GM12891 (cell line): Measurements from ENCODE around the gene ELFN1.

Source experiments
- DNase-seq: peaks from one replicate; pipeline ENCODE4 v3.0.0; 2011; ENCODE audit warnings: low spot score; ENCODE audit not compliant: insufficient read length
- FAIRE-seq: peaks from 2 replicates; lab custom pipeline; 2011; peaks lifted over from hg19 to GRCh38; lab: Jason Lieb, UNC
- PAX5 ChIP-seq: IDR thresholded peaks from 2 replicates; pipeline ENCODE4 v1.6.1; 2011; ENCODE audit warnings: low read length, moderate library complexity, mild to moderate bottlenecking; ENCODE audit not compliant: insufficient read depth, severe bottlenecking
- POLR2A ChIP-seq: IDR thresholded peaks from 2 replicates; pipeline ENCODE4 v1.6.1; 2011; ENCODE audit warnings: low read depth, low read length, control low read depth
- POLR2AphosphoS5 ChIP-seq: IDR thresholded peaks from 2 replicates; pipeline ENCODE4 v1.6.1; 2011; ENCODE audit warnings: low read depth, low read length, control low read depth
- POU2F2 ChIP-seq: IDR thresholded peaks from 2 replicates; pipeline ENCODE4 v1.6.1; 2011; ENCODE audit warnings: low read depth, mild to moderate bottlenecking, control low read depth, low read length, moderate library complexity
- SPI1 ChIP-seq: IDR thresholded peaks from 2 replicates; pipeline ENCODE4 v1.6.1; 2011; ENCODE audit warnings: low read depth, low read length, control low read depth
- TAF1 ChIP-seq: IDR thresholded peaks from 2 replicates; pipeline ENCODE4 v1.6.1; 2011; ENCODE audit warnings: low read depth, low read length, control low read depth

ELFN1 gene

DNA sequence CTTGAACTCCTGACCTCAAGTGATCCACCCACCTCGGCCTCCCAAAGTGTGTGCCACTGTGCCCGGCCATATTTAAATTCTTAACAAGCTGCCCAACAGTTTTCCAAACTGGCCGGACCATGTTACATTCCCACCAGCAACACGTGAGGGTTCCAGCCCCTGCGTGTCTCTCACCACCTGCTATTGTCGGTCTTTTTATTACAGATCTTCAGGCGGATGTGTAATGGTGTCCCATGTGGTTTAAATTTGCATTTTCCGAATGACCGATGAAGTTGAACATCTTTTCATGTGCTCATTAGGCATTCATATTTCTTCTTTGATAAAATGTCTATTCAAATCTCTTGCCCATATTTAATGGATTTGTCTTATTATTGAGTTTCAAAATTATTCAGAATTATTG, 11.5 kb downstream of the ELFN1 start:
- FAIRE-seq (no peak), DNase-seq (no peak)
- TF ChIP-seq POLR2AphosphoS5 (no peak), SPI1 (no peak), POLR2A (no peak), POU2F2 (no peak), PAX5 (no peak), TAF1 (no peak)

DNA sequence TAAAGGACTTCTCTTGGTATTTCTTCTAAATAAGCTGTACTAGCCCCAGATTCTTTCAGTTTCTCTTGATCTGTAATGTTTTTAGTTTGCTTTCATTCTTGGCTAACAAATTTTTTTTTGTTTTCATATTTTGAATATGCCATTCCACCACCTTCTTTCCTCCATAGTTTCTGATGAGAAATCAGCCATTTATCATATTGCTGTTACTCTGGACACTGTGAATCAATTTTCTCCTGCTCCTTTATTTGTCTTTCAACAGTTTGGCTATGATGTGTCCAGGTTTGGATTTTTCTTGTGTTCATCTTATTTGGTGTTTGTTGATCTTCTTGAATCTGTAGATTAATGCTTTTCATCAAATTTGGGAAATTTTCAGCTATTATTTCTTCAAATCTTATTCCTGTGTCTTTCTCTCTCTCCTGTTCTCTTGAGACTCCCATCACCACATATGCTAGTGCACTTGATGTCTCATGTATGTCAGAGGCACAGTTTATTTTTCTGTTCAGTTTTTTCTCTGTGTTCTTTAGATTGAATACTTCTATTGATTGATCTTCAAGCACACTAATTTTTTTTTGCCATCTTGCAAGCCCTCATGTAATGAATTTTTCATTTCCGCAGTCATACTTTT, 15.0 kb downstream of the ELFN1 start:
- no peak for FAIRE-seq
- TF ChIP-seq TAF1 (no peak), PAX5 (no peak), POLR2AphosphoS5 (no peak), POU2F2 (no peak), SPI1 (no peak), POLR2A (no peak)
- DNase-seq, result no peak

DNA sequence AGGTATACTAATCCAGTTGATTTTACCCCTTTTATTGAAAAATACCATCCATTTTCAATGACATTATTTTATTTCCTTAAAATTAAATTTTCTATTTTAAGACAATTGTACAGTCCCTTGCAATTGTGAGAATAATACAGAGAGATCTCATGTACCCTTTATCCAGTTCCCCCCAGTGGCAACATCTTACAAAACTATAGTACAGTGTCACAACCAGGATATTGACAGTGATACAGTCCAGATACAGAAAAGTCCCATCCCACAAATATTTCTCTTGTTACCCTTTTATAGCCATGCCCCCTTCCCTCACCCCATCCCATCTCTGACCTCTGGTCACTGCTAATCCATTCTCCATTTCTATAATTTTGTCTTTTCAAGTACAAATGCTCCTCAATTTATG, 18.5 kb downstream of the ELFN1 start:
- no peak for FAIRE-seq
- no peak for DNase-seq
- TF ChIP-seq POU2F2 (no peak), TAF1 (no peak), POLR2A (no peak), PAX5 (no peak), POLR2AphosphoS5 (no peak), SPI1 (no peak)

DNA sequence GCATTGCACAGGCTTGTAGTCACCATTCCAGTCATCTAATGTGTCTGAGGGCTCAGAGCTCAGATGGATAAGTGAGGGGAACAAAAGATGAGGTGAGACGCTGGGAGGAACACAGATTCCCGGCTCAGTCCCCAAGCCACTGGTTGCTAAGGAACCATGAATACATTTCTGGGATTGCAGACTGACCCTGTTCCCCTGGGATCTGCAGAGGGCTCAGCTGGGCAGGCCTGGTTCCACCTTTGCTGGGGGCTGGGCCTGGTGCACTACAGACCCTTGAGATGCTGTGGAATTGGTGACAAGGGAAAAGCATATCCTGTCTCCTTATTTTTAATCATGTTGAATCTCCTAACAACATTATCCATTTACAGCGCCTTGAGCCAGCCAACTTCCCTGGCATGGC, 19.2 kb downstream of the ELFN1 start:
- no peak for TF ChIP-seq TAF1
- no peak for TF ChIP-seq SPI1
- TF ChIP-seq POLR2AphosphoS5, result no peak
- TF ChIP-seq POLR2A, result no peak
- TF ChIP-seq POU2F2, result no peak
- TF ChIP-seq PAX5, result no peak
- DNase-seq (no peak), FAIRE-seq (no peak)

DNA sequence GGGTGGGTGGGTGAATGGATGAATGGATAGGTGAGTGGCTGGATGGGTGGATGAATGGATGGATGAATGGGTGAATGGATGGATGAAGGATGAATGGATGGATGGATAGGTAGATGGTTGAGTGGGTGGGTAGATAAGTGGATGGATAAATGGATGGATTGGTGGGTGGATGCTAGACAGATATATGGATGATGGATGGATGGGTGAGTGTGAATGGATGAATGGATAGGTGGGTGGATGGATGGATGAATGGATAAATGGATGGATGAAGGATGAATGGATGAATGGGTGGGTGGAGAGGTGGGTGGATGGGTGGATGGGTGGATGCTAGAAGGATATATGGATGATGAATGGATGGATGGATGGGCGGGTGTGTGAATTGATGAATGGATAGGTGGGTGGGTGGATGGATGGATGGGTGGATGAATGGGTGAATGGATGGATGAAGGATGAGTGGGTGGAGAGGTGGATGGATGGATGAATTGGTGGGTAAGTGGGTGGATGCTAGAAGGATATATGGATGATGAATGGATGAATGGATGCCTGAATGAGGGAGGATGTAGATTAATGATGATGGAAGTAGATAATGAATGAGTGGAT, 20.4 kb downstream of the ELFN1 start:
- TF ChIP-seq TAF1 (no peak), SPI1 (no peak), POLR2AphosphoS5 (no peak), POLR2A (no peak), POU2F2 (no peak), PAX5 (no peak)
- no peak for DNase-seq
- no peak for FAIRE-seq

DNA sequence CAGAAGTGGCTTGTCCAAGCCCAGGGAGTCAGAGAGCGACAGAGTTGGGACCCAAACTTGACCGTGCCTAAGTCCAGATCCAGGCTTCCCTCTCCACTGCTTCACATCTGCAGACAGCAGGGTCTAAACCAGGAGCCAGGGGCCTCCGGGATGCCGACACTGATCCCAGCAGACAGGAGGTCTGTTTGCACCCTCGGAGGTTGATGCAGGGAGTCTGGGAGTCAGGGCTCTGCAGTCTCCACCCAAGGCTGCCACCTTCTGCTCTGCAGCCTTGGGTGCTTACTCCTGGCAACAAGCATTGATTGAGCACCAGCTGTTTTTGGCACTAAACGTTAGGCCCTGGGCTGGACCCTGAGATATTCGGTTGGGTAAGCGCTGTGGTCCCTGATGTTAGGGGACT, 21.0 kb downstream of the ELFN1 start:
- no peak for TF ChIP-seq TAF1
- no peak for TF ChIP-seq POLR2A
- TF ChIP-seq POU2F2, result no peak
- TF ChIP-seq POLR2AphosphoS5, result no peak
- no peak for TF ChIP-seq PAX5
- no peak for TF ChIP-seq SPI1
- FAIRE-seq (no peak), DNase-seq (no peak)

DNA sequence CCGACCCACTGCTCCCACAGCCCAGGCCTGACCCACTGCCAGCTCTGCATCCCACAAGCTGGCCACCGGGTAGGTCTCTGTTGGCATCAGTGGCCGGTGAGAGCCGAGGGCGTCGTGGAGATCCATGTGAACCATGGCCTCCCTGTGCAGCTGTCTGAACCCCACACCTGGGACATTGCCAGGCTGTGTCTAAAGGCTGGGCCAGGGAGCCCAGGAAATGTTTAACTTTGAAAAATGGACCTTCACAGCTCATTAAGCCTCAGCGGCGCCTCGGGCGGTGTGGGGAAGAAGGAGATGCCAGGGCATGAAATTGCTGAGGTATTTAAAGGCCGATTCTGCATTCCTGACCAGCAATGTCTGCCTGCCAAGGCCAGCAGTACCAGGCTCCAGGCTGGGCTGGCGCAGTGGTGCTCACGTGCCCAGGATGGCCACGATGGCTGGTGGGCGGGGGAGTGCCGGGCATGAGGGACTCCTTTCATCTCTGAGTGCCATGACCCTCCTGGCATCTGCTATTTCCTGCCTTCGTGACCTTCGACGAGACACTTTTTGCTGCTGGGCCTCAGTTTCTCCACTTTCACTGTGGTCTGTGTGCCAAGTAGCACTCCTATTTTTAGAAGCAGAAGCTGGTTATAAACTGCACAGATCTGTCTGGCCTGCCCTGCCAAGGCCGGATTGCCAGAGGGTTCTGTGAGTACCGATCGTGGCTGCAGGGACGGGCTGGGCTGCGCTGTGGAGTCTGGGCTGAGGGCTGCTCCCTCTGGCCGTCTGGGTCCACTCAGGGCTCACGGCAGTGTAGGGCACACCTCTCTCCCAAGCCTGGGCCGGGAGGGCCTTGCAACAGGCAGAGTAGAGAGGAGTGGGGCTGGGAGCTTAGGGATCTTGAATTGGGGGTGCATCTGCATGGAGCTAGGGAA, 21.8 kb downstream of the ELFN1 start:
- TF ChIP-seq POLR2AphosphoS5, result no peak
- TF ChIP-seq TAF1, result no peak
- no peak for TF ChIP-seq POLR2A
- TF ChIP-seq POU2F2, result no peak
- TF ChIP-seq PAX5, result no peak
- DNase-seq, result no peak
- FAIRE-seq, result no peak

DNA sequence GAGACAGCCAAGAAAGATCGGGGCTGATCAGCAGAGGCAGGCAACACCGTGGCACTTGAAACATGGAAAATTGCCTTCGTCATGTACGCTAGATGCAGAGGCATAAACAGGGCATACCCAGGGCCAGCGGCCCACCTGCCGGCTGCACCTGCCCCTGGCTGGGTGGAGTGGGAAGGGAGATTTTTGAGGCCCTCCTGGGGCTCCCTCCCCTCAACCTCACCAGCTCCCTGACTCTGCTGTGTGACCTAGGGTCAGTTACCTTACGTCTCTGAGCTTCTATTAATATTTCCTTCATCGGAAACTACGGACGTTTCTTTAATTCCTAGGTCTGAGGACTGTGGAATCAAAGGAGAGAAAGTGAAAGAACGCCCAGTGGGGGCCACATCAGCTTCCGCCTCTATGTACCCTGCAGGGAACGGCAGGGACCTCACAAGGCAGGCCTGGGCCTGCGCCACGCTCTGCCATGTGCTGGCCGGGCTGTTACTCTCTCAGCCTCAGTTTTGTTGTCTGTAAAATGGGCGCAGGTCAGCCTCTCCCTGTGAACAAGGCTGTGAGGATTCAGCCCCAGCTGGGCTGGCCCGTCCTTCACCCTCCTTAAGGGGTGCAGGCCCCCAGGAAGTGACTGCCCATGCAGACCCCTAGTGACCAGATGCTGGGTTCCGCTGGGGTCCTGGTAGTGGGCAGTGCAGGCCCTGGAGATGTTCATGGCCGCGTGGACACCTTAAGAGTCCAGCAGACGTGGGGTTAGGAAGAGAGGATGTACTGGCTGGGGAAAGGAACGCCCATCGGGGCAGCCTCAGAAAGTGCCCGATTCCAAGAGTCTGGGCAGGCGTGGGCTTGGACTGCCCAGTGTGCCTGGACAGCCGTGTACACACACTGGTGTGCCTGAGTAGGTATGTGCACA, 22.7 kb downstream of the ELFN1 start:
- DNase-seq, result no peak
- FAIRE-seq, result no peak
- no peak for TF ChIP-seq POLR2AphosphoS5
- no peak for TF ChIP-seq SPI1
- TF ChIP-seq POLR2A, result no peak
- no peak for TF ChIP-seq TAF1
- no peak for TF ChIP-seq POU2F2
- no peak for TF ChIP-seq PAX5

DNA sequence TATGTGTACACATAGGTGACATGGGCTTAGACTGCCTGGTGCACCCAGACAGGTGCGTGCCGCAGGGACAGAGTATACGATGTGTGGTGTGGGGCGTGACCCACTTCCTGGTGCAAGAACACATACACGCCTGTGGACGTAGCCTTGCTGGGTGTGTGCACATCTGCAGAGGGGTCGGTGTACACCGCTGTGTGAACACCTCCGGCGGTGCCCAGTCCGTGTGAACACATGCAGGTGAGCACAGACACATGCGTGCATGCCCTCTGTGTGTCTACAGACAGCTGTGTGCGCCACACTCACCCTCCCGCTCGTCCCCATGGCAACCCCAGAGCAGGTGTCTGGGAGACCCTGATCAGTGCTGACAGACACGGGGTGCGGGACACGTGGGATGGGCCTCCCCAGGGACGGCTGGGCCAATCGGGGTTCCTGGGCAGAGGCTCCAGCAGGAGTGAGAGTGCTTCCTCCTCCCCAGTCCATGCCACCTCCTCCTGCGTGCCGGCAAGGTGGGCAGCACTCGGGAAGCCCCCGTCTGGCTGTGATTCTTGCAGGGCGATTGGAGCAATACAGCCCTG, 23.4 kb downstream of the ELFN1 start:
- no peak for TF ChIP-seq TAF1
- no peak for TF ChIP-seq POLR2A
- TF ChIP-seq SPI1, result no peak
- no peak for TF ChIP-seq POLR2AphosphoS5
- no peak for TF ChIP-seq PAX5
- no peak for TF ChIP-seq POU2F2
- DNase-seq, result no peak
- no peak for FAIRE-seq
